HL-60/S4 treated with retinoic acid at 250 ng/mL for 4 days and 3 days (cell line): ENCODE results near the gene PYDC1.
"Not testable (repeated sequence)": the region's sequence is repeated elsewhere in the genome, so short reads cannot be mapped to it uniquely, and the experiment has no call there.

Experiments used
- in situ Hi-C: fragments of 300-500 bp; cut with MboI; formaldehyde crosslinking; loops from 2 replicates; pipeline ENCODE4 v1.7.0; 2022; ENCODE audit warnings: low sequenced_read_pairs

The PYDC1 gene

DNA sequence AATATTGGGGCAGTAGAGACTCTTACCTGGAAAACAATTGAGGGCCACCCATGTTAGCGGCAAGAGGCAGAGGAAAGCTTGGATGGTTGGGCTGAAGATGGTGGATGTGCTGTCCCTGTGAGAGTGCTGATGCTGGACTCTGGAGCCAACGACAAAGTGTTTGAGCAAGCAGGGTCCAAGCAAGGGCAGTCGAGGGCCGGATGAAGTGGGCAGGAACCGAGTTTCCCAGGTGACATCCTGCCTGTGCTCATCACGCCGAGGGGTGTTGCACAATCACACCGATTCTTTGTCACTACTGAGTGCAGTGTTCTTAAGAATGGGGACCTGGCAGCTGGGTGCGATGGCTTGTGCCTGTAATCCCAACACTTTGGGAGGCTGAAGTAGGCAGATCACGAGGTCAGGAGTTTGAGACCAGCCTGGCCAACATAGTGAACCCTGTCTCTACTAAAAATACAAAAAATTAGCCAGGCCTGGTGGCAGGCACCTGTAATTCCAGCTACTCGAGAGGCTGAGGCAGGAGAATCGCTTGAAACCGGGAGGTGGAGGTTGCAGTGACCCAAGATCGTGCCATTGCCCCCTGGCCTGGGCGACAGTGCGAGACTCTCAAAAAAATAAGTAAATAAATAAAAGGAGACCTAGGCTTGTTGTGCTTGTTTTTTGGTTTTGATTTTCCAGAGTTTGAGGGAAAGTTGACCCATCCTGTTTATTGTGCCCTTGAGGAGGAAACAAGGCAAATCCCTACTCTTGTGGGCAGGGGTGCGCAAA, 20.4 kb downstream of the PYDC1 start:
- in situ Hi-C loops: no loop called here

DNA sequence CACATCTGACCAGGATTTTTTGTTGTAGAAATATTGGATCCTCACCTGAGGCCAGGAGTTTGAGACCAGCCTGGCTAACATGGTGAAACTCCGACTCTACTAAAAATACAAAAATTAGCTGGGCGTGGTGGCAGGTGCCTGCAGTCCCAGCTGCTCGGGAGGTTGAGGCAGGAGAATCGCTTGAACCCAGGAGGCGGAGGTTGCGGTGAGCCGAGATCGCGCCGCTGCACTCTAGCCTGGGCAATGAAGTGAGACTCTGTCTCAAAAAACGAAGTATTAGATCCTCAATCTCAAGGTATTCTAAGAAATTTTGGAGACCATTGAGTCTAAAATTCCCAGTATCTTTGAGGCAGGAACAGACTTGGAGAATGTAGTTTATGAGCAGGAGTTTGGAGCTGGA, 21.1 kb downstream of the PYDC1 start:
- in situ Hi-C loops: not testable (repeated sequence)

DNA sequence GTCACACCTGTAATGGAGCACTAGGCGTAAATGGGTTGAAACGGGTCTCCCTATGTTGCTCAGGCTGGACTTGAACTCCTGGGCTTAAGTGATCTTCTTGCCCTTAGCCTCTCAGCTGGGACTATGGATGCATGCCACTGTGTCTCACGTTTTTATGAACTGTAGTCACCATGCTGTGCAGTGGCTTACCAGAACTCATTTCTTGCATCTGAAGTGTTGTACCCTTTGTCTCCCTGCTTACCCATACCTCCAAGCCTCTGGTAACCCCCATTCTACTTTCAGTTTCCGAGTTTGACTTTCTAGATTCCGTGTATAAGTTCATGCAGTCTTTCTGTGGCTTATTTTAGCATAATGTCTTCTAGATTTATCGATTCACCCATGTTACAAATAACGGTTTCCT, 22.0 kb downstream of the PYDC1 start:
- in situ Hi-C loops: no loop called here

DNA sequence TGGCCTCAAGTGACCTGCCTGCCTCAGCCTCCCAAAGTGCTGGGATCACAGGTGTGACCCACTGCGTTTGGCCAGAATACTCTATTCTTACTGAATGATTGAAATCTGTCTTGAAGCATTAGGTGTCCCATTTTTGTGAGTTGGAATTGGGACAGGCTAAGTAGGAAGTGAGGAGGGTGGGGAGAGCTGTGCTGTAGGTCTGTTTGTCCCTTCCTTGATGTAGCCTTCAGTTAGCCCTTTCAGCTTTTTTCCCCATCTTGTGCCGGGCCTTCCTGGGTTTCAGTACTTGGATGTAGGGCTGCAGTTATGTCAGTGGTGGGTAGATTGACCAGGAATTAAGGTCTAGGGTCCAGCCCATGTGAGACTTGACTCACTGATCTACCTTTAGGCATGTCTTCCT, 23.1 kb downstream of the PYDC1 start:
- in situ Hi-C loops: no loop called here

DNA sequence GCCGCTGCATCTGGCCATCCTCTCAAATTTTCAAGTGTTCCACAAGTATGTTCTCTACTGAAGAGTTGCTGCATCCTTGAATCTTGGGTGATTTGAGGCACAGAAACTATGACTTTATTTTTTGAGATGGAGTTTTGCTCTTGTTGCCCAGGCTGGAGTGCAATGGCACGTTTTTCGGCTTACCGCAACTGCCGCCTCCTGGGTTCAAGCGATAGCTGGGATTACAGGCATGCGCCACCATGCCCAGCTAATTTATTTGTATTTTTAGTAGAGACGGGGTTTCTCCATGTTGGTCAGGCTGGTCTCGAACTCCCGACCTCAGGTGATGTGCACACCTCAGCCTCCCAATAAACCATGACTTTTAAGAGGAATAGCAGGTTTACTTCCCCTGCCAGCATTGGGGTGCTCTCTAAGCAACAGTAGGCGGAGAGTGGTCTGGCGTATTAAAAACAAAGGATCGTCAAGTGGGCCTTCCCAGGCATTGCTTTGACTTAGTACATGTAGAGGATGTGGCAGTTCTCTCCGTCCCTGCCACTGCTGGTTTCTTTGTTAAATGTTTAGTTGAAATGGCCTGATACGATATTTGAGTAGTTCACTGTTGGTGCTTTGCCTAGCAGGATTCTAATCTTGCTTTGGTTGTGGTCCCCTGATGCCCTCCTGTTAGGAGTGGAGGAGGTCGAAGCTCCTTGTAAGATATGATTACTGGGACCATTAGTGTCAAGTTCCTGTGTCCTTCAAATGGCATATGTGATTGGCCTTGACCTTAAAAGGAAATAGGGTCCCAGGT, 23.9 kb downstream of the PYDC1 start:
- in situ Hi-C loops: no loop called here

DNA sequence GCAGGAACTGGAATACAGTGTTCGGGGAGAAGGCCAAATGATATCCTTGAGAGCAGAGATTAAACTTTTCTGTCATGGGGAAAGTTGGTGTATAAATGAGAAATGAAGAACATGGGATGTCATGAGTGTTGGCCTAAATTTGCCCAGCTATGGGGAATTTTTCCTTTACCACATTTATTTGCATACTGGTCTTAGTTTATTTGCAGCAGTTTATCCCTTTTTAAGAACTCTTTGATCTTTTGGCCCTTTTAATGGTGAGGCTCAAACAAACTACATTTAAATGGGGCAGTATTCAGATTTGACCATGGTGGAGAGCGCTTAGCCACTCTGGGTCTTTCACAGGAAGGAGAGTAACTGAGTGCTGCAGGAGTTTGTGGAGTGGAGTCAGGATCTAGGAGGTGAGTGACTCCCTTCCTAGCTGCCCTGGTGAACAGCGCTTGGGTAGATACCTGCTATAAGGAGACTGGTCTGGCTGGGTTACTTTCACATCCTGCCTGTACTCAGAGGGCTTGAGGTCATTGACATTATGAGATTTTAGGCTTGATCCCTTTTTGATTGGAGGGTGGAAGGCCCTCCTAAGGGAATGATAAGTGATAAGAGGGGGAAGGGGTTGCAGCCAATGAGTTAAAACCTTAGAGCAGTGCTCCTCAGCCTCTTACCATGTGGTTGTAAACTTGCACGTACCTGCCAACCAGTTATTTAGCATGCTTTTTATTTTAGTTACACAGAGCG, 25.1 kb downstream of the PYDC1 start:
- in situ Hi-C loops: no loop called here

DNA sequence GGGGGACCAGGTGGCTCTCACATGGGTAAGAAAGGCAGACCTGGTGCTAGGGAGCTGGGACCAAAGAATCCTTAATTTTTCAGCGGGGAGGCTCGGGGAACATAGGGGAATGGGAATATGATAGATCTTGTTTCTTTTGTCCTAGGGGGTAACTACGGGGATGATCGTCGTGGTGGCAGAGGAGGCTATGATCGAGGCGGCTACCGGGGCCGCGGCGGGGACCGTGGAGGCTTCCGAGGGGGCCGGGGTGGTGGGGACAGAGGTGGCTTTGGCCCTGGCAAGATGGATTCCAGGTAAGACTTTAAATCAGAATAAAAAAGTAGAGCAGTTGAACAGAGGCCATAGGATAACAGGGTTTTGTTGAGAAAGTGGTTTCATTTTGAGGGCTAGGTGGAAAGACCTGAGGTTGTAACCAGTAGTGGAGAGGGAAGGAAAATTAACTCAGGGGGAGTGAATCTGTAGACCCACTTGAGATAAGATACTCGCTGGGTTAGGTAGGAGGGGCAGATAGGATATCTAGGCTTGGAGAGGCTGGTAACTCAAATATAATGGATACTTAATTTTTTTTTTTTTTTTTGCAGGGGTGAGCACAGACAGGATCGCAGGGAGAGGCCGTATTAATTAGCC, 26.0 kb downstream of the PYDC1 start:
- in situ Hi-C loops: no loop called here

DNA sequence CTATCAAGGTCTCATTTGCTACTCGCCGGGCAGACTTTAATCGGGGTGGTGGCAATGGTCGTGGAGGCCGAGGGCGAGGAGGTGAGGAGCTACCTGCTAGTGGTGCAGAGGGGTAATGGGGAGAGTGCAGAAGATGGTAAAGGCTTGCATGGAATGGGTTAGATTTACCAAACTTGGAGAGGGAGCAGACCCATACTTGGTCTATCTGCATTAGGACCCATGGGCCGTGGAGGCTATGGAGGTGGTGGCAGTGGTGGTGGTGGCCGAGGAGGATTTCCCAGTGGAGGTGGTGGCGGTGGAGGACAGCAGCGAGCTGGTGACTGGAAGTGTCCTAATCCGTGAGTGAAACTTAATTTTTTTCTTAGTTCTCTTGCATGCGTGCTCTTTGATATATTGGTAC, 26.9 kb downstream of the PYDC1 start:
- in situ Hi-C loops: no loop called here

DNA sequence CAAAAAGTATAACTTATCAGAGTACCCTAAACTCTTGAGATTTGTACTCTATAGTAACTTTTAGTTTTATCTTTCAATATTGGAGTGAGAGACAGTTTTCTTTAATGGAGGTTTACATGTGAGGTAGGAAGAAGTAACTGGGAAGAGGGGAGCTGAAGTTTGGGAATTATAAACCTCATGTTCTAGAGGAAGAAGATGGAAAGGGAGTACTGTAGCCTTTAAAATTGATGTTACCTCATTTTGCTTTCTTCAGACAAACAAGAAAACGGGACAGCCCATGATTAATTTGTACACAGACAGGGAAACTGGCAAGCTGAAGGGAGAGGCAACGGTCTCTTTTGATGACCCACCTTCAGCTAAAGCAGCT, 27.5 kb downstream of the PYDC1 start:
- in situ Hi-C loops: no loop called here

DNA sequence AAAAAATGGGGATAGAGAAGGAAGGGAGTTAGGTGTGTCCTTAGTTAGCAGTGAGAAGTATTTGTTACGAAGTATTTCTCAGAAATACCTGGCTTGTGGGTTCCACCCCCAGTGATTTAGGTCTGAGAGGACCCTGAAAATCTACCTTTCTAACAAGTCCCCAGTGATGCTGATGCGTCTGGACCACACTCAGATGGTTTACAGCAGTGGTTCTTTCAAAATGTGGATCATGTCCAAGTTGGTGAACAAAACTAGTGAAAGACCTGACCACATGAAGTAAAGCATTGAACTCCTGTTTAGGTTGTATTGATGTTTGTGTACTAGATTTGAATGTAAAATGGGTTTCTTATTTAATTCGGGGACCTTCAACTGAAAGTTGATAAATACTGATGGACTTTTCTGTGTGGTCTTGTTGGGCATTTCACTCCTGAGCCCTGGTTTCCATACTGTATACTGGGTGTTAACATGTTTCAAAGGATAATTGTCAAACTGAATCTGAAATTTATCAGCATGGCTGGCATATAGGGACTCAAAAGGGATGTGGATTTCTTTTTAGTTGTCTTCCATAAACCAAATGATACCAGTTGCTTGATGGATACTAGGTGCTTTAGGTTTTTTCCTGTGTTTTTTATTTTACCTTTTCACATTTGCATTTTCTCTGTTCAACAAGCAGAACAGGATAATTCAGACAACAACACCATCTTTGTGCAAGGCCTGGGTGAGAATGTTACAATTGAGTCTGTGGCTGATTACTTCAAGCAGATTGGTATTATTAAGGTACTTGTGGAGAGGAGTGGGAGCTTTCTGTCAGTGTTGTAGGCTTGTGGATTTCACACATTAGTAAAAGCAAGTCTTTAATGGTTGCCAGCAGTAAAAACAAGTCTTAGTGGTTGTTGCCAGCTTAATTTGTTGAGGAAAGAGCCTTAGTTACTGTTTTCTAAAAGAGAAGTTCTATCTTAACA, 28.2 kb downstream of the PYDC1 start:
- in situ Hi-C loops: no loop called here

DNA sequence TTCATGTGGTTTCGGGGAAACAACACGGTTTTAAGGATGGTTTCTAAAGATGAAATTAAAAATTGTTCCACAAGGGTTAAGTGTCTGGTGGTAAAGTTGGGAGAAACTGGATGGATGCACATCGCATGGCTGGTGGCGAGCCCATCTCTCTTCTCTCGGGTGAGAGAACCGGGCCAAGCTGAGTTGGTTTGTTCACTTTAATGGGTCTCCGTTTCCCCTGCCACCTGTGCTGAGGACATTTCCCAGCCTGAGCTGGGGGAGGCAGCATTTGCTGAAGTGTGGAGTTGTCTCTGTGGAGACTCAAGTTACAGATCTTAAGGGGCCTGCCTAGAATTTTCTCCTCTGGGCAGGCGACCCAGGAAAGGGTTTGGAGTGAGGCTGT, 29.1 kb downstream of the PYDC1 start:
- in situ Hi-C loops: no loop called here

DNA sequence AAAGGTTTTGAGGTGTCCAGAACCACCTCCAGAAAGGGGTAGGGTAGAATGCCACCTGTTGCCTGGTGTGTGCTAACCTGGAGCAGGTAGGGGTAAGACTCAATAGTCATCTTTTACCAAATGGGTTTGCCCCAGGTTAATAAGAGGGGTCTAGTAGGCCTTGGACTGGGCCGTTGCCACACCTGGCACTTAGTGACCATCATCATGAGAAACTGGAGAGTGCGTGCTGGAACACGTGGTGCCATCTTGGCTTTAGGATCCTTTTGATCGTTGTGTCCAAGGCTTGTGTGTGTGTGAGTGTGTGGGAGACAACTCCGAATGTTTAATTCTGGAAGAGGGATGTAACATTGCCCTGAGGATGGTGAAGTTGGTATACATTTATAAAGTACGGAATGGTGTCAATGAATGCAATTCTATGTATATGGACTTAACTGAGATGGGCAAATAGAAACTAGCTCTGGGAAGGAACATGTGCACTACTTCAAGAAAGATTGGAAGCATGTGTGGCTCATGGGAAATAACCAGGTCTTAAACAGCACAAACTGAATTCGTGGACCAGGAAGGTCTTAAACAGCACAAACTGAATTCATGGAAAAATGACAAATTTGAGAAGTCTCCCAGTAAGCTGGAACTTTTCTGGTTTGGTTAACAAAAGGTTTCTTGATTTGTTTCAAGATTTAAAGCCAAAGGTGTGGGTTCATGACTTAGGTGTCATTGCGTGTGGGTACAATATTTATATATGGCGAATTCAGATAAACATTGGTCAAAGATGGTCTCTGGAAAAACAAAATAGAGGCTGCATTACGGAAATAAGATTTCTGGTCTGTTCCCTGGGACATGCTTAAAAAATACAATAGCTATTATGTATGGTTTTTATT, 29.8 kb downstream of the PYDC1 start:
- in situ Hi-C loops: no loop called here

DNA sequence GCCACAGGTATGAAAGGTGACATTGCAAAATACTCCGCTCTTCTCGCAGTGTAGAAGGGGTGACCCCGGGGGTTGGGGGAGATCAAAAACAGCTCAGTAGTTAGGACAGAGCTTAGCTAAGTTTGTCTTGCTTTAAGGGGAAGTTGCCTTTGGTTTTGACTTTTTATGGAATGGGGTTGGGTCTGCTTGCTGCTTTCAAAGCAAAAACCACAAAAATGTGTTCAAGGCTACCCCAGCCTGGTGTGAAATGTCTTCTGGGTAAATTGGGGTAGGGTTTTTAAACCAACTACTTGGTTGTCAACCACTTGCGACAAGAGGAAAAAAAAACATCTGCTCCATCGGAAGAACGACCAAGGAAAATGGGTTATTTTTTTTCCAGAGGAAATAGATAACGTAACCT, 30.8 kb downstream of the PYDC1 start:
- in situ Hi-C loops: no loop called here

DNA sequence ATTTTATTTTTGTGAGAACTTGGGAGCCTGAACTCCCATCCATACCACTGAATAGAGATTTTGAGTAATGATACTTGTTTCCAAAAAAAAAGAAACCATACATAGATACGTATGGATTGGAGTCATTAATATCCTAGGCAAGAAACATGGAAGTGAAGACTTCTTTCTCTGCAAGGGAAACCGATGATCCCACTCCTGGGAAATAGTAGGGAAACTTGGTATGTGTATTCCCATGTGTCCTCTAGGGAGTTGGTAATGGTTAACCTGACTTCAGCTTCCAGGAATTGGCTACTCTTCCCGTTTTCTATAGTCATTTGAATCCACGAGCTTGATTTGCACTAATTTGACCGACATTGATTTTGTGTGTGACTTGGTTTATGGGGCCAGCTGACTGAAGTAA, 31.6 kb downstream of the PYDC1 start:
- in situ Hi-C loops: no loop called here

DNA sequence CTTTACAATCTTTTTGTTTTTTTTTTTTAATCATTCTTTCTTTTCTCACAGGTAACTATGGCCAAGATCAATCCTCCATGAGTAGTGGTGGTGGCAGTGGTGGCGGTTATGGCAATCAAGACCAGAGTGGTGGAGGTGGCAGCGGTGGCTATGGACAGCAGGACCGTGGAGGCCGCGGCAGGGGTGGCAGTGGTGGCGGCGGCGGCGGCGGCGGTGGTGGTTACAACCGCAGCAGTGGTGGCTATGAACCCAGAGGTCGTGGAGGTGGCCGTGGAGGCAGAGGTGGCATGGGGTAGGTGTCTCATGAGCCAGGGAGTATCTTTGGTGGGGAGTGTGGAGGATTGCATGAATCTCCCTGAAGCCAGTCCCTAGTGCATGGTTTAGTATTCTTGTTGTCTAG, 32.0 kb downstream of the PYDC1 start:
- in situ Hi-C loops: no loop called here

DNA sequence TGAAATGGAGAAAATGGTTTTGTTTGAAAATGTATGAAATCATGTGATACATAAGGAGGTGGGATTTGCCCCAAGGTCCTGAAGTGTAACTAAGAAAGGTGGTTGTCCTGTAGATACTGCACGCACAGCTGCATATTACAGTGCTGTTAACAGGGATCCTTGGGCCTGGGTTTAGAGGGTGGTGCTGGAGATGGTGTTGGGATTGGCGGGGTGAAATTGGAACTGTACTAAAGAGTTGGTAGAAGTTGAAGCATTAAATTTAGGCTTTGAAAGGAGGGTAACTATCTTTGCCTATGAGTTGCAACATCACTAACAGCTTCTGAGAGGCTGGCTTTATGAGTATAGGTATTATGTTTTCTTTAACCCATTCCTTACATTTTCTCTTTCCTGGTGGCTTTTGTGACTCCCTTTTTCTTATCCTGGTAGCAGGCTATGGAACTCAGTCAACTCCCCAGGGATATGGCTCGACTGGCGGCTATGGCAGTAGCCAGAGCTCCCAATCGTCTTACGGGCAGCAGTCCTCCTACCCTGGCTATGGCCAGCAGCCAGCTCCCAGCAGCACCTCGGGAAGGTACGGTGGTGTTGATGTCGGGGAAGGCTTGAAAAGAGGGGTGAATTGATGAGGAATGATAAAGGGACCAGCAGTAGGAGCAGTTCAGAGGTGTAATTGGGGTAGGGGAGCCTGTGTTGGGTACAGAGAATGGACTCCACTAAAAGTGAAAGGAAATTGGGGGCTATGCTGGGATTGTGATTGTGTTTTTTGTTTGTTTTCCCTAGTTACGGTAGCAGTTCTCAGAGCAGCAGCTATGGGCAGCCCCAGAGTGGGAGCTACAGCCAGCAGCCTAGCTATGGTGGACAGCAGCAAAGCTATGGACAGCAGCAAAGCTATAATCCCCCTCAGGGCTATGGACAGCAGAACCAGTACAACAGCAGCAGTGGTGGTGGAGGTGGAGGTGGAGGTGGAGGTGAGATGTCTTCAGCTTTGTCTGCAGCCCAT, 33.2 kb downstream of the PYDC1 start:
- in situ Hi-C loops: no loop called here

DNA sequence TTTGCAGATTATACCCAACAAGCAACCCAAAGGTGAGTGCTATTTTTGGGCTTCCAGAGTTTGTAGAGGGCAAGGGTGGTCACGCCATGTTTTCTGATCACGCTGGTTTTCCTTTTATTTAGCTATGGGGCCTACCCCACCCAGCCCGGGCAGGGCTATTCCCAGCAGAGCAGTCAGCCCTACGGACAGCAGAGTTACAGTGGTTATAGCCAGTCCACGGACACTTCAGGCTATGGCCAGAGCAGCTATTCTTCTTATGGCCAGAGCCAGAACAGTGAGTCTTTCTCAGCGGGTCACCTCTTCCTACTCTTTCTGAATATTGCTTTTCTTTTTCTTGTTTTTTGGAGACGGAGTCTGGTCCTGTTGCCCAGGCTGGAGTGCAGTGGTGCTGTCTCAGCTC, 34.5 kb downstream of the PYDC1 start:
- in situ Hi-C loops: no loop called here
